GM23338 (cell line): ENCODE results near the gene ABCD2.

Source experiments
- CREB1 ChIP-seq: fragments of 250-450 bp; sonication (Bioruptor Pico); IDR thresholded peaks from 2 replicates; pipeline ENCODE4 v1.5.0; 2020; ENCODE audit warnings: low read depth, mild to moderate bottlenecking, moderate library complexity
- ETS1 ChIP-seq: IDR thresholded peaks from 2 replicates; pipeline ENCODE4 v1.6.1; 2016; ENCODE audit warnings: antibody characterized with exemption
- EZH2 ChIP-seq: fragments of 200-600 bp; sonication (generic); IDR thresholded peaks from one replicate; pipeline ENCODE4 v1.8.0; 2017; ENCODE audit warnings: antibody characterized with exemption, mild to moderate bottlenecking, low read depth; ENCODE audit not compliant: unreplicated experiment
- EZH2phosphoT487 ChIP-seq: fragments of 200-600 bp; sonication (generic); IDR thresholded peaks from one replicate; pipeline ENCODE4 v1.8.1; 2018; ENCODE audit warnings: antibody characterized with exemption; ENCODE audit not compliant: unreplicated experiment
- JUNB ChIP-seq: IDR thresholded peaks from one replicate; pipeline ENCODE4 v1.6.1; 2016; ENCODE audit warnings: antibody characterized with exemption; ENCODE audit not compliant: unreplicated experiment
- NANOG ChIP-seq: IDR thresholded peaks from 2 replicates; pipeline ENCODE4 v1.6.1; 2016; ENCODE audit warnings: antibody characterized with exemption, borderline replicate concordance
- POLR2AphosphoS5 ChIP-seq: IDR thresholded peaks from 2 replicates; pipeline ENCODE4 v1.6.1; 2016; ENCODE audit warnings: antibody characterized with exemption, low read depth
- STAT1 ChIP-seq: IDR thresholded peaks from one replicate; pipeline ENCODE4 v1.6.1; 2016; ENCODE audit warnings: antibody characterized with exemption; ENCODE audit not compliant: unreplicated experiment
- ZNF114 ChIP-seq: fragments of 250-450 bp; sonication (Bioruptor Pico); IDR thresholded peaks from 2 replicates; pipeline ENCODE4 v1.5.0; 2020; ENCODE audit warnings: mild to moderate bottlenecking, moderate library complexity
- TF ChIP-seq, protein P1 (sequence below), 2 experiments: fragments of 200-600 bp in 1 of 2; sonication (generic) in 1 of 2; conservative IDR thresholded peaks; 2 replicates each; pipeline versions ENCODE4 v1.5.1 to v1.6.1; 2016 to 2017; ENCODE audit warnings: antibody characterized with exemption in 2 of 2, low read depth in 2 of 2, mild to moderate bottlenecking in 2 of 2, moderate library complexity in 1 of 2
- TF ChIP-seq, protein P2 (sequence below): IDR thresholded peaks from one replicate; pipeline ENCODE4 v1.6.1; 2018; ENCODE audit warnings: antibody characterized with exemption; ENCODE audit not compliant: unreplicated experiment

DNA sequence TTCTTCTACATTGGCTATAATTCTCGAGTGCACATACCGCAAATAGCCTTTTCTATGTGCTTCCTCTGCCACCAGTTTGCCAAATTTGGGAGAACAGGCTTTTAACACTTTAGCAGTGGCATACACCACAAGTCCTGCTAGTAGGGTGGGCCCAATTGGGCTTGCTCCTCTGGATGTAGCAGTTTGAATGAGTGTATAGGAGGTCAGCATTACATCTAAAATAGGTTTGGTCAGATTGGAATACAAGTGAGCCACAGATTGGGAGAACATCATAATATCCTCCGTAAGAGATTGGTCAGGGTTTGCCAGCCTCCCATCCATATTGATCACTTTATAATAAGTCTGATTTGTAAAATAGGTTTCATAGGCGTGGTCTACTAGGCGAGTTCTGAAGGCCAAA is 902 bp downstream of the ABCD2 start:
- TF ChIP-seq, protein P1, sequence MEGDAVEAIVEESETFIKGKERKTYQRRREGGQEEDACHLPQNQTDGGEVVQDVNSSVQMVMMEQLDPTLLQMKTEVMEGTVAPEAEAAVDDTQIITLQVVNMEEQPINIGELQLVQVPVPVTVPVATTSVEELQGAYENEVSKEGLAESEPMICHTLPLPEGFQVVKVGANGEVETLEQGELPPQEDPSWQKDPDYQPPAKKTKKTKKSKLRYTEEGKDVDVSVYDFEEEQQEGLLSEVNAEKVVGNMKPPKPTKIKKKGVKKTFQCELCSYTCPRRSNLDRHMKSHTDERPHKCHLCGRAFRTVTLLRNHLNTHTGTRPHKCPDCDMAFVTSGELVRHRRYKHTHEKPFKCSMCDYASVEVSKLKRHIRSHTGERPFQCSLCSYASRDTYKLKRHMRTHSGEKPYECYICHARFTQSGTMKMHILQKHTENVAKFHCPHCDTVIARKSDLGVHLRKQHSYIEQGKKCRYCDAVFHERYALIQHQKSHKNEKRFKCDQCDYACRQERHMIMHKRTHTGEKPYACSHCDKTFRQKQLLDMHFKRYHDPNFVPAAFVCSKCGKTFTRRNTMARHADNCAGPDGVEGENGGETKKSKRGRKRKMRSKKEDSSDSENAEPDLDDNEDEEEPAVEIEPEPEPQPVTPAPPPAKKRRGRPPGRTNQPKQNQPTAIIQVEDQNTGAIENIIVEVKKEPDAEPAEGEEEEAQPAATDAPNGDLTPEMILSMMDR (conservative IDR thresholded peaks at IDR 0.05; ENCODE audit: low read depth in 2 of 2) = no peak
- TF ChIP-seq EZH2 = no peak
- TF ChIP-seq, protein P2, sequence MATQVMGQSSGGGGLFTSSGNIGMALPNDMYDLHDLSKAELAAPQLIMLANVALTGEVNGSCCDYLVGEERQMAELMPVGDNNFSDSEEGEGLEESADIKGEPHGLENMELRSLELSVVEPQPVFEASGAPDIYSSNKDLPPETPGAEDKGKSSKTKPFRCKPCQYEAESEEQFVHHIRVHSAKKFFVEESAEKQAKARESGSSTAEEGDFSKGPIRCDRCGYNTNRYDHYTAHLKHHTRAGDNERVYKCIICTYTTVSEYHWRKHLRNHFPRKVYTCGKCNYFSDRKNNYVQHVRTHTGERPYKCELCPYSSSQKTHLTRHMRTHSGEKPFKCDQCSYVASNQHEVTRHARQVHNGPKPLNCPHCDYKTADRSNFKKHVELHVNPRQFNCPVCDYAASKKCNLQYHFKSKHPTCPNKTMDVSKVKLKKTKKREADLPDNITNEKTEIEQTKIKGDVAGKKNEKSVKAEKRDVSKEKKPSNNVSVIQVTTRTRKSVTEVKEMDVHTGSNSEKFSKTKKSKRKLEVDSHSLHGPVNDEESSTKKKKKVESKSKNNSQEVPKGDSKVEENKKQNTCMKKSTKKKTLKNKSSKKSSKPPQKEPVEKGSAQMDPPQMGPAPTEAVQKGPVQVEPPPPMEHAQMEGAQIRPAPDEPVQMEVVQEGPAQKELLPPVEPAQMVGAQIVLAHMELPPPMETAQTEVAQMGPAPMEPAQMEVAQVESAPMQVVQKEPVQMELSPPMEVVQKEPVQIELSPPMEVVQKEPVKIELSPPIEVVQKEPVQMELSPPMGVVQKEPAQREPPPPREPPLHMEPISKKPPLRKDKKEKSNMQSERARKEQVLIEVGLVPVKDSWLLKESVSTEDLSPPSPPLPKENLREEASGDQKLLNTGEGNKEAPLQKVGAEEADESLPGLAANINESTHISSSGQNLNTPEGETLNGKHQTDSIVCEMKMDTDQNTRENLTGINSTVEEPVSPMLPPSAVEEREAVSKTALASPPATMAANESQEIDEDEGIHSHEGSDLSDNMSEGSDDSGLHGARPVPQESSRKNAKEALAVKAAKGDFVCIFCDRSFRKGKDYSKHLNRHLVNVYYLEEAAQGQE = no peak
- no peak for TF ChIP-seq POLR2AphosphoS5
- TF ChIP-seq EZH2phosphoT487 = no peak
- TF ChIP-seq STAT1 = no peak
- TF ChIP-seq ZNF114 = no peak
- TF ChIP-seq ETS1 = no peak
- no peak for TF ChIP-seq CREB1 (CRISPR knock-in tag)
- no peak for TF ChIP-seq JUNB
- no peak for TF ChIP-seq NANOG
